GM18907 (cell line): Measurements from ENCODE around the gene STING1.
"Not testable (repeated sequence)": the region's sequence is repeated elsewhere in the genome, so short reads cannot be mapped to it uniquely, and the experiment has no call there.

ENCODE experiments used
- ATAC-seq: cut with Tn5 transposase; IDR thresholded peaks from one replicate; pipeline ENCODE4 v1.9.1; 2021; ENCODE audit warnings: mild to moderate bottlenecking, moderate library complexity; ENCODE audit not compliant: unreplicated experiment

STING1 gene

DNA sequence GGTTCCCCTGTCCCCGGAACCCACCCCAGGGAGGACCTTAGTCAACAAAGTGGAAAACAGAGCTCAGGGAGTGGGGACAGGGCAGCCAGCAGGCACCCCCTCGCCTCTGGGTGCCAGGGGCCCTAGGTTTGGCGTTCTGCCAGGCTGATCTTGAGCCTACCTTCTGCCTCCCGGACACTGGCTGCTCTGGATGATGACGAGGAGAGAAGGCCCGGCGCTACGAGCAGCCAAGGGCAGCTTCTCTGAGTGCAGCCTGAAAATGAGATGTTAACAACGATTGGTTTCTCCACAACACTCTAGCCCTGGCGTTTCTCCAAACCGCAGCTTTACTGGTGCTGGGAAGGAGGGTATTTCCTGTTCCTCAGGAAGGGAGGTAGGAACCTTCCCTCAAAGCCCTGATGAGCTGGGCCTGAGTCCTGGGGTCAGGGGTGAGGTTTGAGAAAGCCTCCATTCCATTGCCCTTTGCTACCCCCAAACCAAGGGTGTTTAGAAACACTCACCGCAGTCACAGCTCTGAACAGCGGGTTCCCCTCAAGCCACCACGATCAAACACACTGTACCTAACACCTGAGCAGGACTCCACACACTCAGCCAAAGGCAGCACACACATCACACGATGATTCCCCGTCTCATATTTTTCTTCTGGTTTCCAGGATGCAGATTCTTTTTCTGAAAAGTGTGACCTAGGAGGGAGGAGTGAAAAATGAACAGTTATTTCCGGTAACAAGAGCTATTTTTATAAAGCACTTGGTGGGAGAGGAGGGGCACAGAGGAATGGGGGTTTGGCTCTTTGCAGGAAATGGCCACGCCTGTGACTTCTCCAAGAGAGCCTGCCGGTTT is at the start of gene STING1:
Gene STING1 (minus strand): TSS at position 709 of the 840 bp plus-strand sequence. CDS start 1,054 bp downstream, outside the sequence.
- peak; percentile 51 for ATAC-seq

DNA sequence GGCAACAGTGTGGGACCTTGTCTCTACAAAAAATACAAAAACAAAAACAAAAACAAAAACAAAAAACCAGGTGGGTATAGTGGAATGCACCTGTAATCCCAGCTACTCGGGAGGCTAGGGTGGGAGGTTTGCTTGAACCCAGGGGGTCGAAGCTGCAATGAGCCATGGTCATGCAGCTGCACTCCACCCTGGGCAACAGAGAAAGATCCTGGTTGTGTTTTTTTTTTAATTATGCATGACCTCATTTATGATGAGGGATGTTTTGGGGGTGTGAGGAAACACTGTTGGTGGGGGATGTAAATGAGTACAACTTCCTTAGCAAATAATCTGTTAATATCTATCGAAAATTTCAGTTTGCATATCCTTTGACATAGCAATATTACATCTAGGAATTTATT is 49.2 kb upstream of the STING1 start:
- ATAC-seq = no peak

DNA sequence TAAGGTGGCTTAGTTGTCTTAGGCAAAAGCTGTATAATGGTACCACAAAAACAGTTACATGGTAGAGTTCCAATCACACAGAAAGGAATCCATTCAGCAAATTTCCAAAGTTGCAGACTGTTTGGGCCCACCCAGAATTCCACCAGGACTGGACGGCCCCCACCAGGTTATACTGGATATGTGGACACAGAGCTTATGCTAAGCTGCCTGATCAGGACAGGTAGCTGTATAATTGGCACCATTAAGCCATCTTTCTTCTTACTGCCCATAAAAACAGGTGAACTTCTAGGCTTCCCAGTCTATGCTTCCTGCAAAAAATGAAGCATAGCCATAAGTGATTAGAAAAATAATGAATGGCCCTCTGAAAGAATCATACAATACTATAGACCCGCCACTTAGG is 47.5 kb upstream of the STING1 start:
- not testable (repeated sequence) for ATAC-seq

DNA sequence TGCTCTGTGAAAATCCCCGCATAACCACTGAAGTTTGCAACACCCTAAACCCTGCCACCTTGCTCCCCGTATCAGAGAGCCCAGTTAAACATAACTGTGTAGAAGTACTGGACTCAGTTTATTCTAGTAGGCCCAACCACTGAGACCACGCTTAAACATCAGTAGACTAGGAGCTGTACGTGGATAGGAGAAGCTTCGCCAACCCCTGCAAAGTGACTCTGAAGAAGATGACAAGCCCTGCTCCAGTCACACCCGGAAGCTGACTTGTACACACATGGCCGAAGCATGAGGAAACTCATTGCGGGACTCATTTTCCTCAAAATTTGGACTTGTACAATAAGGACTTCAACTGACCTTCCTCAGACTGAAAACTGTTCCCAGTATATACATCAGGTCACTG is 46.1 kb upstream of the STING1 start:
- ATAC-seq = not testable (repeated sequence)

DNA sequence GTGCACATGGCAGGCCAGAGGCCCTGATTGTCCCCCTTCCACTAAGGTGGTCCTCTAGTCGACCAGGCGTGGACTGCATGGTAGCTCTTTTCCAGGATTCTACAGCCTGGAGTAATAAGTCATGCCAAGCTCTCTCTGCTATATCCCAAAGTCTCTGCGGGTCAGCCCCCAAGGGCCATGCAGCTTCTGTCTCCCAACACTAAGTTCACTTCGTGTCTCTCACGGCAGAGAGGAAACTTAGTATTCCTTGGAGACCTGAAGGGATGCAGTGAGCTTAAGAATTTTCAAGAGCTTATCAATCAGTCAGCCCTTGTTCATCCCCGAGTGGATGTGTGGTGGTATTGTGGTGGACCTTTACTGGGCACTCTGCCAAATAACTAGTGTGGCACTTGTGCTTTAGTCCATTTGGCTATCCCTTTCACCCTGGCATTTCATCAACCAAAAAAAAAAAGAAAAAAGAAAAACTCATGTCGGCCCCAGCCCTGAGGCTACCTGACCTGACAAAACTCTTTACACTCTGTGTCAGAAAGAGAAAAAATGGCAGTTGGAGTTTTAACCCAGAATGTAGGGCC is 45.4 kb upstream of the STING1 start:
- not testable (repeated sequence) for ATAC-seq

DNA sequence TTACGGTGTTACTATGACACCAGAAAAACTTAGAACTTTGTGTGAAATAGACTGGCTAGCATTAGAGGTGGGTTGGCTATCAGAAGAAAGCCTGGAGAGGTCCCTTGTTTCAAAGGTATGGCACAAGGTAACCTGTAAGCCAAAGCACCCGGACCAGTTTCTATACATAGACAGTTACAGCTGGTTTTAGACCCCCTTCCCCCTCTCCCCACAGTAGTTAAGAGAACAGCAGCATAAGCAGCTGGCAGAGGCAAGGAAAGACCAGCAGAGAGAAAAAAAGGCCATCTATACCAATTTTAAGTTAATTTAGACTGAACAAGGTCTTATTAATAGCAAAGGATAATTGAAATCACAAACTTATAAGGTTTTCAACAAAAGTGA is 44.5 kb upstream of the STING1 start:
- not testable (repeated sequence) for ATAC-seq

DNA sequence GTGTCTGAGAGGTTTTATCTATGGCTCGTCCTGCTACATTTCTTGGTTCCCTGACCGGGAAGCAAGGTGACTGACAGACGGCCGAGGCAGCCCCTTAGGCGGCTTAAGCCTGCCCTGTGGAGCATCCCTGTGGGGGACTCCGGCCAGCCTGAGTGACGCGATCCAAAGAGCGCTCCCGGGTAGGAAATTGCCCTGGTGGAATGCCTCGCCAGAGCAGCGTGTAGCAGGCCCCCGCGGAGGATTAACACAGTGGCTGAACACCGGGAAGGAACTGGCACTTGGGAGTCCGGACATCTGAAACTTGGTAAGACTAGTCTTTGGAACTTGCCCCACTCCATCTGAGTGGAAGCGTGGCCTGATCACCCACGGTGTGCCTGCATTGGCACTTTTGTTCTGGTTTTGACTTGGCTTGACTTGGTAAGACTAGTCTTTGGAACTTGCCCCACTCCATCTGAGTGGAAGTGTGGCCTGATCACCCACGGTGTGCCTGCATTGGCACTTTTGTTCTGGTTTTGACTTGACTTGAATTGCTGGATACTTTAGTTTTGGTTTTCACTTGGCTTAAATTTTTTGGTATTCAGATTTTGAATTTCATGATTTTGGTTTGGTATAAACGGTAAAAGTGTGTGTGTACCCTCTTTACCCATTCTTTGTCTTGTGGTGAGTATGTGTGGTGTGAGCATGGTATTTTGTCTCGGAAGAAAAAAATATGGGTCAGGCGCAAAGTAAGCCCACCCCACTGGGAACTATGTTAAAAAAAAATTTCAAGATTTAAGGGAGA is 43.9 kb upstream of the STING1 start:
- not testable (repeated sequence) for ATAC-seq

DNA sequence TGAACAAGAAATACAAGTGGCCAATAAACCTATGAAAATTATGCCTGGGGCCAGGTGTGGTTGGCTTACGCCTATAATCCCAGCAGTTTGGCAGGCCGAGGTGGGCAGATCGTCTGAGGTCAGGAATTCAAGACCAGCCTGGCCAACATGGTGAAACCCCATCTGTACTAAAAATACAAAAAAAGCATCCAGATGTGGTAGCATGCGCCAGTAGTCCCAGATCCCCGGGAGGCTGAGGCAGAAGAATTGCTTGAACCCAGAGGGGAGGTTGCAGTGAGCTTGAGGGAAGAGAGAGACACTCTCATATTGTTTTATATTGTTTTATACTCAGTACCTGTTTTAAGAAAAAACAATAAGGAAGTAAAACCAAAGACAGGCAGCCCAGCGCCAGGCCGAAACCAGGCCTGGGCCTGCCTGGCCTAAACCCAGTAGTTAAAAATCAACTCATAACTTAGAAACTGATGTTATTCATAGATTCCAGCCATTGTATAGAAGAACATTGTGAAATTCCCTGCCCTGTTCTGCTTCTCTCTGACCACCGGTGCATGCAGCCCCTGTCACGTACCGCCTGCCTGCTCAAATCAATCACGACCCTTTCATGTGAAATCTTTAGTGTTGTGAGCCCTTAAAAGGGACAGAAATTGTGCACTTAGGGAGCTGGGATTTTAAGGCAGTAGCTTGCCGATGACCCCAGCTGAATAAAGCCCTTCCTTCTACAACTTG is 43.2 kb upstream of the STING1 start:
- ATAC-seq = peak; percentile 52

DNA sequence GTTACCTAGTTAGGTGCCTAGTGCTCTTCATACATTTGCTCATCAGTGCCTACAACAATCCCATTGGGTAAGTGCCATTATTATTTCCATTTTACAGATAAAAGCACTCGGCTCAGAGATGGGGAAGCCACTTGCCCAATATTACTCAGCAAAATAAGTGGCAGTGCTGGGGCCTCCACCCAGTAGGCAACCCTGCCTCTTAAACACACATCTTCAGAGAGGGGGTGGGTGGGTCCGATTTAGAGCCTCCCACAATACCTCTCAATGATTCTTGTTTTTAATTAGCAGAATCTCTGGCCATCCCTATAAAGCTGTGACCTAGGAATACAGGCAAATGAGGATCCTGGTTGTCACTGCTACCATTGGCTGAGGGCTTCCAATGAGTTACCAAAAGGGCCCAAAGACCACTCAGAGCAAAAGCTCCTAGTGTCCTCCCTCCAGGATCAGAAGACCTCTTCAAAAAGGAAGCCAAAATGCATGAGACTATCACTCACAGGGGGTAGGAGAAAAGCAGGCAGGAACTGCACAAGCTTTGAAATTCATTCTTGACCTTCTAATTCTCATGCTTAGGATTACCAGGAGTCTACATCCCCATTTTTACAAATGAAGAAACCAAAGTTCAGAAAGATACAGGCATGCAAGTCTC is 42.5 kb upstream of the STING1 start:
- ATAC-seq = peak; percentile 49

DNA sequence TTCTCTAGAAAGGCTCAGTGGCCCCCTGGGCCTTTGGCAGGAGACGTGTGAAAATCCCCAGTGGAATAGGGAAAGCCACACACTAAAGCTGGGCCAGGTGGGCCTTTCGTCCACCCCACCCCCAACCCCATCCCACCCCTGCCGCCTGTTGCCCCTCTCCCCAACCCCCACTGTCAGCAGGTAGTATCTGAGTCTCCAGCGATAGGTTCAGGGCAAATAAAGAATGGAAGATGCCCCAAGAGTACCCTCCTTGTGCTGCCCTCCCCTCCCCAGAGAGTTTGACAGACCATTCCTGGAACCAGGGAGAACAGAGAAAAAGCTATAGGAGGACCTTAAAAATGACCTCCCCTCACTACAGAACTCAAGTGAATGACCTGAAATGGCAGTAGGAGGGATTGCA is 41.9 kb upstream of the STING1 start:
- no peak for ATAC-seq

DNA sequence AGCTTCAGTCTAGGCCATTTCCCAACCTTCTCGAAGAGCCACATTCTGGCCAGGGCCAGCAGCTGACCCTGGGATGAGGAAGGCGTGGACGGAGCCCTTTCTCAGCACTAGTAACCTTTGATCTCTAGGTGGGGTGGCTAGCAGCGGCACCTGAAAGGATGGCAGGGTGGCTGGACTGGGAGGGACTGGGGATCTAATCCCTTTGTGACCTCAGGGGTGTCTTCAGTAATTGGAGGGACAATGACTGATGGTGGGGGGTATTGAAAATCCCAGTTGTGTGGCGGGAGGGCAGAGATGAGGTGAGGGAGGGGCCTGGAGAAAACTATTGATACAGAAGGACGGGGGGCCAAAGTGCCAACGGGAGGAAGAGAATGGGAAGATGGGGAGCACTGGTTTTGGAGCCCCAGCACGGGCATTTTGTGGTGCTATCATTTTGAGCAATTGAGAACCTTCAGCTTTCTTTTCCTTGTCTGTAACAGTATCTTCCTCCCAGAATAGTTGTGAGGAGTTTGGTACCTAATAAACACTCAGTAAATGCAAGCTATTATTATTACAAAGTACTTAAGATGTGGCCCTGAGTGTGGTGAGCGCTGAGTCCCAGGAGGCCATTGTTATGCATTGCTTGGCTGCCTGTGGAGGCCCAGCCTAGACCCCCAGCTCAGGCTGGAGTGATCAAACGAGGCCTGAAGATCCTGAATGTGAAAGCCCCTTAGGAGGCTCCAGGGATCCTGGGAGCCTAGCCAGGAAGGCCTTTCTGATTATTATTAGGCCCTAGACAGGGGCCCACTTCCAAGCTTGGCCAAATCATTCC is 41.3 kb upstream of the STING1 start:
- no peak for ATAC-seq

DNA sequence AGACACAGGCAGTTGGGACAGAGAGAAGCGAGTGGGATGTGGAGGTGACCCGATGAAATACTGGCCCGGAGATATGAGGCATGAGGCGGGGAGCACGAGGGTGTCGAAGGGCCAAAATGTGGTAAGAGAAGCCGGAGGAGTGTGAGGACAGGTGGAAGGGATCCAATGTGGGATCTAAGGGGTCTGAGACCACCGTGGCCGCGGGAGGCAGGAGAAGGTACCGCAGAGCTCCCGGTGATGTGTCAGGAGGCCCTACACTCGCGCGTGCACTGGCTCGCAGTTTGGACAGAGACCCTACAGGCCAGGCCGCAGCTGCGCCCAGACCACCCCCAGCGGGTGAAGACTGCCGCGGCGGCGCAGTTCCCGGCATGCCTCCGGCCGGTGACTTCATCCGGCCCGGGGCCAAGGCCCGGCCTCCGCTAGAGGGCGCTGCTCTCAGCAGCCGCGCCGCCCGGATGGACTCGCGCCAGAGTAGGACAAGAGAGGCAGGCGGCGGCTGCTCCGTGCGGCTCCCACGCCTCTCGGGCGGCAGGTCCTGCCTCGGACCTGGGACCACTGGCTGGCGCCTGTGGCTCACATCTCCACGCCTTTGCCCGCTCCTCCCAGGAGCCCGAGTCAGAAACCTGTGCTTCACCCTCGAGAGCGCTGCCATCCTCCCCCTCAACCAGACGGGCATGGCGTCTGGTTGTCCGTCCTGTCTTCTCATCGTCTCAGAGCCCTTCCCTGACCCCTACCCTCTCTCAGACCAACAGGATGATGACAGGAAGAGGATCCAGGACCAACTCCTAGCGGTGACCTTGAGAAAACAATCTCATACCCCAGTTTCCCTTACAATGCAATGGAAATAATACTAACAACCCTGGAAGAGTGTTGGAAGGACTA is 35.4 kb upstream of the STING1 start:
- peak; percentile 88 for ATAC-seq

DNA sequence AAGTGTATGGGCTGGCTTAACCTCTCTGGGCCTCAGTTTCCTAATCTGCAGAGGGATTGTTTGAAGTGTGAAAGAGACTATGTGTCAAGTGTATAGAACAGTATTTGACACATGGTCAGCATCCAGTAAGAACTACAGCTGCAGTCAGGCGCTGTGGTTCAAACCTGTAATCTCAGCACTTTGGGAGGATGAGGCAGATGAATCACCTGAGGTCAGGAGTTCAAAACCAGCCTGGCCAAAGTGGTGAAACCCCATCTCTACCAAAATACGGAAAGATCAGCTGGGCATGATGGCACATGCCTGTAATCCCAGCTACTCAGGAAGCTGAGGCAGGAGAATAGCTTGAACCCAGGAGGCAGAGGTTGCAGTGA is 31.9 kb upstream of the STING1 start:
- ATAC-seq = no peak

DNA sequence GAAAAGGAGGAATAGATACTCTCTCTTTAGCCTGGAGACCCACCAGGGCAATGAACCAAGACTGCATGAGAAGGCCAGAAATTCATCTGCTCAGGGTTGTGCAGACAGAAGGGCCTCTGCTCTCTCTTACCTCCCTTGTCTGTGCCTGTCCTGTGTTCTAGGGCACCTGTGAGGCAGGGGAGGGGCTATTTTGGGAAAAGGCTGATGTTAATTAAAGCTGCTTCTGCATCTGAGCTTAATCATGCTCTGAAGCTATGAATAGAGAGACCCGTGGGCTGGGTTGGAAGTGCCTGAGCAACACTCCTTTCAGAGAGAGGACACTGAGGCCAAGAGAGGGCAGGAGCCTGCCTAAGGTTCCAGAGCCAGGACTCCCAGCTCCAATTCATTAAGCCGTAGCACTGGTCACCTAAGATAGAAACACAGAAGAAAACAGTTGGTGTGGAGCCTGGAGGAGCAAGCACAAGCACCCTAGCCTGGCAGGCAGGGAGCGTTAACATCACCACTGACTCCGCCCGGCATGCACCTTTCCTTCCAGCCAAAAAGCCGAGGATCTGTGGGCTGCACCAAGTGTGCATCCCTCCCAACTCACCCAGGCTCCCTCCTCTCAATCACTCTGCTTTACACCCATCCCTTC is 31.4 kb upstream of the STING1 start:
- no peak for ATAC-seq

DNA sequence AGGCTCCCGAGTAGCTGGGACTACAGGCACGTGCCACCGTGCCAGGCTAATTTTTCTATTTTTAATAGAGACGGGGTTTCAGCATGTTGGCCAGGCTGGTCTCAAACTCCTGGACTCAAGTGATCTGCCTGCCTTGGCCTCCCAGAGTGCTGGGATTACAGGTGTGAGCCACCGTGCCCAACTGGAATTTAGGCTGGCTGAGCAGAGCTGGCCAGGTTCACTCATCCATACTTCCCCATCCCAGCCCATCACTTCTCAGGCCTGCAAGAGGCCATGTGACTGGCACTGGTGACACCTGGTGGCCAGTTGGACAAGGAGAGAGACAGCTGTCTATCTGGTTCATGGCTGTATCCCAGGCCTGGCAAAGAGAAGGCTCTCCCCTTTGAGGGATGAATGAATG is 30.9 kb upstream of the STING1 start:
- not testable (repeated sequence) for ATAC-seq

DNA sequence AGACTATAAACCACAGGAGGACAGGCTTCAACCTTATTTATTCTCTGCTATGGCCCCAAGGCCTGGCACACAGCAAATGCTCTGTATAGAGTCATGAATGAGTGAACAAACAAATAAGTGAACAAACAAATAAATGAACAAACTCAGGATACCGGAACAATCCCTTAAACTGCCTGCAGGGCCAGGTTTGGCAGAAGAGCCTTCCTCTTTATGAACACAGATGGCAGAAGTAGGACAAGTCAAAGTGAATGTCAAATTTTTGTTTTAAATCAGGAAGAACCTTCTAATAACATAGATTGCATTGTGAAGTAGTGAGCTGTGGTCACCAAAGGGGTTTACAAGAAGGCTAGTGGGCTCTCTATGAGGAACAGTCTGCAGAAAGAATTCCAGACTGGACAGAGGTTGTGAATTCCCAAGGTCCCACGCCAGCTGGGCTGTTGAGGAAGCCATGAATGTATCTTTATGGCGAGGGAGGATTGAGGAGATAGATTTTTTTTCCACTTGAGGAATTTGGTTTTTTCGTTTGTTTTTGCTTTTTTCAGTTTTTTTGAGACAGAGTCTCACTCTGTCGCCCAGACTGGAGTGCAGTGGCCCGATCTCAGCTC is 30.3 kb upstream of the STING1 start:
- no peak for ATAC-seq

DNA sequence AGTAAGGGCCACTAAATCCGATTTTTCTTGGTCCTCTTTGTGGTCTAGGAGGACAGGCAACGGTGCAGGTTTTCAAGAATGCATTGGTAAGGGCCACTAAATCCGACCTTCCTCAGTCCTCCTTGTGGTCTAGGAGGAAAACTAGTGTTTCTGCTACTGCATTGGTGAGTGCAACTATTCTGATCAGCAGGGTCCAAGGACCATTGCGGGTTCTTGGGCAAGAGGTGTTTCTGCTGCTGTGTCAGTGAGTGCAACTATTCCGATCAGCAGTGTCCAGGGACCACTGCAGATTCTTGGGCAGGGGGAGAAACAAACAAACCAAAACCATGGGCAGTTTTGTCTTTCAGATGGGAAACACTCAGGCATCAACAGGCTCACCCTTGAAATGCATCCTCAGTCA is 22.2 kb upstream of the STING1 start:
- not testable (repeated sequence) for ATAC-seq

DNA sequence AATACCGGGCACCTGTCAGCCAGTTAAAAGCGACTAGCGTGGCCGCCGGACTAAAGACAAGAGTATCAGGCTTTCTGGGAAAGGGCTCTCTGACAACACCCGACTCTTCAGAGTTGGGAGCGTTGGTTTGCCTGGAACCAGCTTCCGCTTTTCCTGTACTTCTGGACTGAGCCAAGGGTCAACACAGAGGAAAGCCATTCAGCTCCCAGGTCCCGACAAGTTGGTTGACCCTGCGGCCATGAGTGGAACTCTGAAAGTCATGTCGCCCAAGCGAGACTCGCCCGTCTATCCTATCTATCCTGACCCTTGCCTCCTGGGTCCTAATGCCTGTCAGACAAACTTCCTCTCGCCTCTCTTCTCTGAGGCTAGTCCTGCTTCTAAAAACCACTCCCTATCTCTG is 21.3 kb upstream of the STING1 start:
- not testable (repeated sequence) for ATAC-seq
